Lower leg skin (tissue), 4 donors: Measurements from ENCODE around the gene LAMC3. TPM values are rescaled to one million over a fixed set of nuclear protein-coding genes. Genes with fewer than 3 reads are reported as not detected.

Experiments used
- DNase-seq, 2 donors: peaks; one replicate each; pipeline ENCODE4 v3.0.0-alpha.2; 2019; ENCODE audit warnings: low spot score in 2 of 2
- H3K4me3 ChIP-seq: fragments of 200-600 bp; sonication (generic); 2 replicates; pipeline ENCODE4 v1.5.1; 2017; ENCODE audit warnings: mild to moderate bottlenecking, low read depth; ENCODE audit not compliant: poor library complexity, severe bottlenecking
- POLR2A ChIP-seq, 2 donors: fragments of 450-650 bp; IDR thresholded peaks; one replicate each; pipeline ENCODE4 v1.6.1; 2016 to 2017; ENCODE audit warnings: antibody characterized with exemption in 2 of 2, mild to moderate bottlenecking in 1 of 2, moderate library complexity in 1 of 2
- WGBS, 2 donors: methylation state at CpG; one replicate each; pipeline ENCODE4 v1.1.5; 2018; 5-methylcytosine and 5-hydroxymethylcytosine counted together
- intact Hi-C: fragments of 100-400 bp; cut with DNase I; formaldehyde crosslinking; loops from one replicate; pipeline ENCODE4 v1.15.0; 2023; ENCODE audit warnings: low total_unique reads
- total RNA-seq, 4 donors: library from RNA; depleted of rRNA; stranded (reverse); fragments of >200 nt; gene quantifications; one replicate each; pipeline ENCODE4 v1.1.0, GENCODE V29; 2016
- TF ChIP-seq, protein P1 (sequence below), 3 donors: fragments of 450-650 bp; IDR thresholded peaks; one replicate each; pipeline ENCODE4 v1.5.1; 2016; ENCODE audit warnings: antibody characterized with exemption in 3 of 3, mild to moderate bottlenecking in 3 of 3, moderate library complexity in 2 of 3

LAMC3 gene
- total RNA-seq, 4 donors from 2014 or later = 9.1 to 23.0 (median 11.2) TPM

DNA sequence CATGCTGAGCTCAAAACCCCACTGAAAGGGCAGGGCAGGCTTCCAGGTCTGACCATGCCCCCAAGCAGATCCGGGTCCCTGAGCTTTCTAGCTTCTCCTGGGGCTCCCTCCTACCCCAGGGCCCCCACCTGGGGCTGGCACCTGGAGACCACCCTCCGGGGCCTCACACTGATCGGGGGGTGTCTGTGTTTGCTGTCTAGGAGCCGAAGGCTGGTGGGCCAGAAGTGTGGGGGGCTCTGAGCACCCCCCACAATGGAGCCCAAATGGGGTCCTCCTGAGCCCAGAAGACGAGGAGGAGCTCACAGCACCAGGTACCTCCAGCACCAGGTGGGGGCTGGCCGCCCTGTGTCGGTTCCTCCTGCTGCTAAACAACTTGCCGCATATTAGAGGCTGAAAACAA, 39.8 kb downstream of the LAMC3 start:
- 91 to 97% methylated on average over 4 to 8 of the region's 8 CpGs for WGBS, 2 donors
- DNase-seq = no peak
- intact Hi-C loops = loop anchor here (10.0 kb wide), 1 partner anchor 344 kb away; no protein-coding TSS in a partner anchor
- no peak for TF ChIP-seq POLR2A (IDR thresholded peaks at IDR 0.05)
- TF ChIP-seq, protein P1, sequence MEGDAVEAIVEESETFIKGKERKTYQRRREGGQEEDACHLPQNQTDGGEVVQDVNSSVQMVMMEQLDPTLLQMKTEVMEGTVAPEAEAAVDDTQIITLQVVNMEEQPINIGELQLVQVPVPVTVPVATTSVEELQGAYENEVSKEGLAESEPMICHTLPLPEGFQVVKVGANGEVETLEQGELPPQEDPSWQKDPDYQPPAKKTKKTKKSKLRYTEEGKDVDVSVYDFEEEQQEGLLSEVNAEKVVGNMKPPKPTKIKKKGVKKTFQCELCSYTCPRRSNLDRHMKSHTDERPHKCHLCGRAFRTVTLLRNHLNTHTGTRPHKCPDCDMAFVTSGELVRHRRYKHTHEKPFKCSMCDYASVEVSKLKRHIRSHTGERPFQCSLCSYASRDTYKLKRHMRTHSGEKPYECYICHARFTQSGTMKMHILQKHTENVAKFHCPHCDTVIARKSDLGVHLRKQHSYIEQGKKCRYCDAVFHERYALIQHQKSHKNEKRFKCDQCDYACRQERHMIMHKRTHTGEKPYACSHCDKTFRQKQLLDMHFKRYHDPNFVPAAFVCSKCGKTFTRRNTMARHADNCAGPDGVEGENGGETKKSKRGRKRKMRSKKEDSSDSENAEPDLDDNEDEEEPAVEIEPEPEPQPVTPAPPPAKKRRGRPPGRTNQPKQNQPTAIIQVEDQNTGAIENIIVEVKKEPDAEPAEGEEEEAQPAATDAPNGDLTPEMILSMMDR (IDR thresholded peaks at IDR 0.05) = no peak
- no peak overlapping the region for H3K4me3 ChIP-seq

GRCh38 chr9:131049829-131050715, 41.1 kb downstream of the LAMC3 start:
- no peak overlapping the region for H3K4me3 ChIP-seq
- intact Hi-C loops = loop anchor here (10.0 kb wide), 1 partner anchor 345 kb away; no protein-coding TSS in a partner anchor
- no peak for TF ChIP-seq POLR2A (IDR thresholded peaks at IDR 0.05)
- TF ChIP-seq, protein P1 (IDR thresholded peaks at IDR 0.05) = no peak
- 62 to 74% methylated on average over 21 of the region's 21 CpGs for WGBS, 2 donors
- DNase-seq = no peak

GRCh38 chr9:131050831-131051230, 41.9 kb downstream of the LAMC3 start:
- intact Hi-C loops = no loop called here
- no peak for DNase-seq
- H3K4me3 ChIP-seq = no peak overlapping the region
- 88 to 91% methylated on average over 17 of the region's 17 CpGs for WGBS, 2 donors
- TF ChIP-seq POLR2A (IDR thresholded peaks at IDR 0.05) = no peak
- TF ChIP-seq, protein P1 (IDR thresholded peaks at IDR 0.05) = no peak

DNA sequence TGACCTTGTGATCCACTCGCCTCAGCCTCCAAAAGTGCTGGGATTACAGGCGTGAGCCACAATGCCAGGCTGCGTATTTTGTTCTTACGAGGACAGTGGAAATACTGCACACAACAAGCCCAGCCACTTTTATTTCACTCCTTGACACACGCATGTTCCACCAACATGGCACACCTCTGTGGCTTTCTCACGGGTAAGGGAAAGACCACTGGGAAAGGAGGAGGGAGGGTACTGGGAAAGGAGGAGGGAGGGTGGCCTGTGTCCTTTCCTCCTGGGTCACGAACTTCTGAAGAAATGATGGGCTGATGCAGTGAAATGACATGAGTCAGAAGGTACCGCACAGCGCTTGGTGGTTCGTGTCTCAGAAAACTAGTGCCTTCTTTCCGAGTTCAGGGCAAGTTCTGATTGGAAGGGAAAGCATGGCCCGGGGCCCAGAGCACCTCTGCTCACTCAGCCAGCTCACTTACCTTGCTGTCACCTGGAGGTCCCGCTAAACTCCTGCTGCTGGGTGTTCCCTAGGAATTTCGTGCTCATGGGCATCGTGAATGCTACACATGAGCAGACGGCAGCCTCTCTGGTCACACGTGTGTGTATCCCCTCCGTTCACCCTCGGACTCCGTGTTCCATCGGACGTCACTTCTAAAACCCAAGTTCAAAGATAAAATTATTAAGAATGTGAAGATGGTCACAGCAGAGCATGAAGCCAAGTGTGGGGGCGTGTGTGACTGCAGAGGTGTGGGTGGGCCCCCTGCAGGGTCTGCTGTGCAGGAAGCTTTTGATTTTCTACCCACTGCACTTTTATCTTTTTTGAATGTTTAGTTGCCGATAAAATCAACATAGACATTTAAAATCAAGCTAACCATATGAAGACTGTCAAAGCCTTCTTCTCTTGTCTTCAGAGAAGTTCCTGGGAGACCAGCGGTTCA, 42.9 kb downstream of the LAMC3 start:
- H3K4me3 ChIP-seq = no peak overlapping the region
- no peak for TF ChIP-seq POLR2A (IDR thresholded peaks at IDR 0.05)
- TF ChIP-seq, protein P1 (IDR thresholded peaks at IDR 0.05) = no peak
- intact Hi-C loops = no loop called here
- no peak for DNase-seq
- WGBS, 2 donors = 58 to 66% methylated on average over 25 of the region's 25 CpGs

DNA sequence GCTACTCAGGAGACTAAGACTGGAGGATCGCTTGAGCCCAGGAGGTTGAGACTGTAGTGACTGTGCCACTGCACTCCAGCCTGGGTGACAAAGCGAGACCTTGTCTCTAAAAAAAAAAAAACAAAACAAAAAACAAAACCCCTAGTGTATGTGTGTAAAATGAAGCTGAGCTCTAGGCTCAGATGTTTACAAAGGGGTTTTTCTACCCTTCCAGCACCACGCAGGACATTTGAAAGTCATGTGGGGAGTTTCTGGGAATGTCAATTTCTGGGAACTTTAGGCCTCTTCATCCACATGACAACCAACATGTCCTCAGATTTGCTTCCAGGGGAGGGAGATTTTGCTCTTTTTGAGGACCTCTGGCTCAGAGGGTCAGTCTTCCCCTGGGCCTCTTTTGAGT, 44.9 kb downstream of the LAMC3 start:
- TF ChIP-seq POLR2A (IDR thresholded peaks at IDR 0.05) = no peak
- TF ChIP-seq, protein P1 (IDR thresholded peaks at IDR 0.05) = no peak
- WGBS, 2 donors = 87 to 88% methylated on average over 3 of the region's 3 CpGs
- no peak overlapping the region for H3K4me3 ChIP-seq
- DNase-seq = no peak
- intact Hi-C loops = no loop called here
